HUES48 (cell line): ENCODE measurements around the gene PSAT1.
"Not testable (repeated sequence)": the region's sequence is repeated elsewhere in the genome, so short reads cannot be mapped to it uniquely, and the experiment has no call there.

Experiments
- H3K27ac ChIP-seq: one replicate; pipeline ENCODE4 v1.7.0; 2013; ENCODE audit warnings: low read depth, low read length, inconsistent platforms
- H3K27me3 ChIP-seq: 2 replicates; pipeline ENCODE4 v1.6.1; 2013; ENCODE audit warnings: mild to moderate bottlenecking, low read length; ENCODE audit not compliant: control insufficient read depth, insufficient read depth
- H3K36me3 ChIP-seq: 2 replicates; pipeline ENCODE4 v1.6.1; 2013; ENCODE audit warnings: low read length; ENCODE audit not compliant: control insufficient read depth, insufficient read depth
- H3K4me1 ChIP-seq: 2 replicates; pipeline ENCODE4 v1.6.1; 2013; ENCODE audit warnings: mild to moderate bottlenecking, low read length; ENCODE audit not compliant: control insufficient read depth, insufficient read depth
- H3K4me3 ChIP-seq: 2 replicates; pipeline ENCODE4 v1.5.1; 2013; ENCODE audit warnings: mild to moderate bottlenecking, low read depth, low read length
- H3K9ac ChIP-seq: 2 replicates; pipeline ENCODE4 v1.6.1; 2013; ENCODE audit warnings: mild to moderate bottlenecking, low read depth, low read length, moderate library complexity
- H3K9me3 ChIP-seq: 2 replicates; pipeline ENCODE4 v1.6.1; 2013; ENCODE audit warnings: low read length; ENCODE audit not compliant: control insufficient read depth, insufficient read depth

The PSAT1 gene

DNA sequence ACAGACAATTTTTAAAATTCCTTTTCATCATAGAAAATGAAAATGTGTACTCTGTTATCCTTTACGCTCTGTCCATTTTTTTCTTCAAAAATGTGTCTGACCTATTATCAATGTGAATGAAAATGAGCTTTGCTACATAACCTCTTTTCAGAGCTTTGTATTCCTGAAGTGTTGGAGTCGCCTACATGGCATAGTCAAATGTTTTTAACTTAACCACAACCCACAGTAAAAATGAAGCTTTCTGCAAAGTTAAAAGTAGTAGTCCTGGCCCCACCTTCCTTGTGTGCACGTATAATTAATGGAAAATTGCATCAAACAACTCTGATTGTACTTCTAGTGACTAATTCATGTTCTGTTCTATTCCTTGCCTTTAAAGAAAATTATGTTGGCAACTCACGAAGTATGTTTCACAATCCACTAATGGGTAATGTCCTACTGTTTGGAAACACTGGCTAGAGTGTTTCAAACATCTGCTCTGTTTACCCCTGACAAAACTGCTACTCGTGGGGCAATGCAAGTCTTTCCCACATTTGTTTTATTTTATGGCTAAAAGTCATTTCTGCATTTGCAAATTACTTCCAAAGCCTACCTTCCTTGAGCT, 18.6 kb upstream of the PSAT1 start:
- H3K4me3 ChIP-seq, result no peak overlapping the region

DNA sequence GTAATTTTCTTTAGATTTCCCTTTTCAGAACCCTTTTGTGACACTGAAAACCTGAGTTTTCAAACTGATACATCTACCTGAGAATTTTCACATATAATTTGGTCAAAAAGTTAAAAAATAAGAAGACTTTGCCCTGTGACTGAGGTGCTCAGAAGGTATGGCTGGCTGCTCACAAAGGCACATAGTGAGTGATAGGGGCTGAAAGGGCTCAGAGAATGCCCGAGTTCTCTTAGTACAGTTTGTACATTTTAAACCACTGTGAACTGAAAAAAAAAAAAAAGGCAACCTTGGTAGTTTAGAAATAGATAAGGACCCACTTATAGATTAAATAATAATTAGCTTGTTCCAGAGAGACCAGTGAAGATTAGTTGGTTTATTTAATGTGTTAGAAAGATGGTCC, 18.1 kb upstream of the PSAT1 start:
- Histone ChIP-seq H3K27ac (no peak overlapping the region), H3K9me3 (no peaks in the 10 kb centered on the region), H3K36me3 (no peaks in the 10 kb centered on the region), H3K4me3 (no peak overlapping the region), H3K4me1 (no peaks in the 10 kb centered on the region), H3K27me3 (no peaks in the 10 kb centered on the region), H3K9ac (no peak overlapping the region)

More for the DNA sequence above, 18.6 kb upstream of the PSAT1 start:
- Histone ChIP-seq H3K27ac (no peak overlapping the region), H3K27me3 (no peaks in the 10 kb centered on the region), H3K9ac (no peak overlapping the region), H3K4me1 (no peaks in the 10 kb centered on the region), H3K36me3 (no peaks in the 10 kb centered on the region), H3K9me3 (no peaks in the 10 kb centered on the region)

DNA sequence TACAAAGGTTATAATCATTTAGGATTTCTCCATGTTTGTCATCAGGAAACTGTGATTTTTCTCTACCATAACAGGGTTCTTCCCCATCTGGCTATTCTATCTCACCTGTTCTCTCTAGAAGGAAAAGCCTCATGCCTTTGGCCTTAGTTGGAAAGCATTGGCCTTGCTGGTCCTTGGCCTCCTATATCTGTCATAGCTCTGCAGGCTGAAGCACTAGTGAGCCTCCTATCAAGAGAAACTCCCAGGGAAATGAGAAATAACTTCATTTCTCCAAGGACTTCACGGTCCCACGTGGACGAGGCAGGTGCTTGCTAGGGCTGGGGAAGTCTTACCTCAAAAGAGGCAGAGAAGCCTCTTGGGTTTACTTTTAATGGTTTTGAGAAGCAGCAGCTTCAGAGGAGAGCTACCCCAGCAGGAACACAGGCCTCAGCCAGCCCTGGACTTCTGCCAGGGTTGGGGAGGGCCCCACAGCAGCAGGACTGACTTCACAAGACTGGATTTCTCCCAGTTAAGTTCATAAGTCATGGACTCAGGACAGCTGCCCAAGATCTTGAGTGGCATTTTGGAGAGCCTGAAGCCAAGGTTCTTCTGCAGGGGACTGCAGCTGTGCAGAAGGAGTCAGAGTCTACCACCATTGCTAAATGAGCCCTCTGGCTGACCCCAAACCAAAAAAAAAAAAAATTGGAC, 15.8 kb upstream of the PSAT1 start:
- no peak overlapping the region for H3K9ac ChIP-seq
- H3K9me3 ChIP-seq, result no peaks in the 10 kb centered on the region
- no peaks in the 10 kb centered on the region for H3K27me3 ChIP-seq
- H3K36me3 ChIP-seq, result no peaks in the 10 kb centered on the region
- H3K27ac ChIP-seq, result no peak overlapping the region
- no peak overlapping the region for H3K4me3 ChIP-seq
- no peaks in the 10 kb centered on the region for H3K4me1 ChIP-seq

DNA sequence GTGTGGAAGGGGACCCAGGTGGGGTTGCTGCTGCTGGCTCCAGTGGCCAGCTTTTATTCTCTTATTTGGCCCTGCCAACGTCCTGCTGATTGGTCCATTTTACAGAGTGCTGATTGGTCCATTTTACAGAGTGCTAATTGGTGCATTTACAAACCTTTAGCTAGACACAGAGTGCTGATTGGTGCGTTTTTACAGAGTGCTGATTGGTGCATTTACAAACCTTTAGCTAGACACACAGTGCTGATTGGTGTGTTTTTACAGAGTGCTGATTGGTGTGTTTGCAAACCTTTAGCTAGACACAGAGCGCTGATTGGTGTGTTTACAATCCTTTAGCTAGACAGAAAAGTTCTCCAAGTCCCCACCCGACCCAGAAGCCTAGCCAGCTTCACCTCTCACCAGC, 12.7 kb upstream of the PSAT1 start:
- not testable (repeated sequence) for H3K9me3 ChIP-seq, H3K27me3 ChIP-seq, H3K36me3 ChIP-seq, H3K9ac ChIP-seq, H3K27ac ChIP-seq, H3K4me1 ChIP-seq, H3K4me3 ChIP-seq

DNA sequence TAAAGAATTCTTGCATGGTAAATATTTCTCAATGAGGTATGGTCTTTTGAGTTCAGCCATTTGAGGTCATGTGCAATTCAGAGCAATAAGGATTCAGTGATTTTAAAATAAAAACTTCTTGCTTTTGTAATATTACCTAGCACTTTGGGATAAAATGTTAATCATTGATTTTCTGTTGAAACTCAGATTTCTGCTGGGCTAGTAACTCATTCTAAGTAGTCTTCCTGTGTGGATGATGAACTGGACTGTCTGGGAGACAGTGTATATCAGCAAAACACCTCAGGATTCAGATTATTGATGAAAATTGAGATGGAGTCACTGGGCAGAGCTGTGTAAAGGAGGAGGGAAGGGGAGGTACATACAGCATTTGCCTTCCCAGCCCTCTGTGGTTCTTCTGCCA, 10.8 kb upstream of the PSAT1 start:
- Histone ChIP-seq H3K9ac (no peak overlapping the region), H3K27me3 (no peaks in the 10 kb centered on the region), H3K4me1 (no peaks in the 10 kb centered on the region), H3K36me3 (no peaks in the 10 kb centered on the region), H3K9me3 (no peaks in the 10 kb centered on the region), H3K27ac (no peak overlapping the region), H3K4me3 (no peak overlapping the region)

DNA sequence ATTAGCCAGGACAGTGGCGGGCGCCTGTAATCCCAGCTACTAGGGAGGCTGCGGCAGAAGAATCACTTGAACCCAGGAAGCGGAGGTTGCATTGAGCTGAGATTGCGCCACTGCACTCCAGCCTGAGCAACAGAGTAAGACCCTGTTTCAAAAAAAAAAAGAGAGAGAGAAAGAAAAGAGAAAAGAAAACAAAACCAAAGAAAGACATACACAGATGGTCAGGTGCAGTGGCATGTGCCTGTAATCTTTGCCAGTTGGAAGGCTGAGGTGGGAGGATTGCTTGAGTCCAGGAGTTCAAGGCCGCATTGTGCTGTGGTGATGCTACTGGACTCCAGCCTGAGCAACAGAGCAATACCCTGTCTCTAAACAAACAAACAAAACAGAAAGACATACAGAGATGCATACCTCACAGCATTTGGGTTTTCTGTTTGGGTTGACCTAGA, 10.0 kb upstream of the PSAT1 start:
- no peak overlapping the region for H3K9ac ChIP-seq

DNA sequence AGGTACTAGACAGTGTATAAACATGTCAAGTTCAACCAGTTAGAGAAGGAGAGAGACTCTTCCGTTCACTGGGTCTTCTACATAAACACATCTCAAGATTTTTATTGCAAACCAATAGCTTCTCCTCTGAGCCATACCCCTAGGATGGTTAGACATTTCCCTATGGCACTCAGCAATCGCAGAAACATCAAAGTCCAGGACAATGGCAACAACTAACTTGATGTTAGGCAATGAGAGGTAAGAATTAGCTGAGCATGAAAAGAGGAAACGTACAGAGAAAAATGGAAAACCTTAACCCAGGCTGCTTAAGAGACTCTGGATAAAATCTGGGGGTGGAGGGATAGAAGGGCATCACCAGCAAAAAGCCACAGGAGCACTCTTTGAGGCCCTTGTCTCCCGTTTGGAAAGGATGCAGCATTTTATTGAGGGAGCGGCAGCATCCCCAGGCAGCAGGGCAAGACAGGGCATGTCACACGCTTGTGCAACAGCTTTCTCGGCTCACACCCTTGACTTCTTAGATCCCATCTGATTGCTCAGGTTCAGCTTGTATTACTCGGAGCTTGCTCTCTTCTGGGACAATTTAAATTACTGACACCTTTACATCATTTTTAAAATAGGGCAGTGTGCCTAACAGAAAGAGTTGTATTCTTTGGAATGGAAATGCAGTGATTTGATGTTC, 8.6 kb upstream of the PSAT1 start:
- H3K27ac ChIP-seq, result no peak overlapping the region
- no peaks in the 10 kb centered on the region for H3K27me3 ChIP-seq
- no peaks in the 10 kb centered on the region for H3K4me1 ChIP-seq
- no peak overlapping the region for H3K9ac ChIP-seq
- no peak overlapping the region for H3K4me3 ChIP-seq
- no peaks in the 10 kb centered on the region for H3K36me3 ChIP-seq
- no peaks in the 10 kb centered on the region for H3K9me3 ChIP-seq

More for the DNA sequence above, 10.0 kb upstream of the PSAT1 start:
- Histone ChIP-seq H3K4me1 (no peaks in the 10 kb centered on the region), H3K27ac (no peak overlapping the region), H3K4me3 (no peak overlapping the region), H3K9me3 (no peaks in the 10 kb centered on the region), H3K27me3 (no peaks in the 10 kb centered on the region), H3K36me3 (no peaks in the 10 kb centered on the region)

DNA sequence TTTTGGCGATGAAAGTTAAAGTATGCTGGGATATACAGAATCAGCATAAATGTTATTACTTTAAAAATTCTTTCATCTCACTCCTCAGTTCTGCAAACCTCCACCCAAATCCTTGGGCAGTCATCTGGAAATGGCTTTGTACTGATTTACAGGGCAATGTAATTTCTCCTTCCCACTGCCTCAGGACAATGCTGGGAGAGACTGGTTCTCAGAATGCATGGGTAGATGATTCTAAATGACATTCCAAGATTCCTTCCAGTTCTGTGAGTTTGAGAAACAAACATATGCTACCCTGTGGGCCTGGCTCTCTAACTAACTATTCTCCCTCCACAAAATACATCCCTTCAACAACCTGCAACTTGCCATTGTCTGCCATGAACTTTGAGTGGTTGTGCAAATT, 7.5 kb upstream of the PSAT1 start:
- Histone ChIP-seq H3K36me3 (no peaks in the 10 kb centered on the region), H3K4me3 (no peak overlapping the region), H3K27me3 (no peaks in the 10 kb centered on the region), H3K9me3 (no peaks in the 10 kb centered on the region), H3K9ac (no peak overlapping the region), H3K27ac (no peak overlapping the region), H3K4me1 (no peaks in the 10 kb centered on the region)

DNA sequence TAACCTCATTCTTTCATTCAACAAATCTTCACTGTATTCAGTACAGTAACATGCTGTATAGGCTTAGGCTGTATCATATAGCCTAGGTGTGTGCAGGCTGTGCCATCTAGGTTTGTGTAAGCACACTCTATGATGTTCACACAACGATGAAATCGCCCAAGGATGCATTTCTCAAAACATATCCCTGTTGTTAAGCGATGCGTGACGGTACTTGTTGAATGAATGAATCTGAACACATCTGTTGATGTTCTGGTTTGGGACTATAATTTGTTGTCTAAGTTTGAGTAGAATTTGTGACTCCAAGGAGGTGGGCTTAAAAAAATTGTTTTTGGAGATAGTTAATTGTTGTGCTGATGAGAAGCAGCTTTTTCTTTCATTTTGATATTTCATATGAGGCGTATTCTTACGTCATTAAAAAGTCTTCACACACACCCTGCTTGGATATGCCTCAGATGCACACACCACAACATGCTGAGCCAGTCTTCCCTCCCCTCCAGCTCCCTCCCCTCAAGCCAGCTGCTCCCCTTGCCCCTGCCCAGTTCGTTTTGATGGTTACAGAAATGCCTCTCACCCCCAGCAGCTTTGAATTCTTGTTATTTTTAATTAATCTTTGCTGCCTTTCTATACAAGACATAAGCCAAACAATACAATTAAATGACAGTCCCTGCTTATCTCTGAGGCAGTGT, 5.5 kb upstream of the PSAT1 start:
- H3K36me3 ChIP-seq, result no peaks in the 10 kb centered on the region
- H3K9ac ChIP-seq, result no peak overlapping the region
- H3K4me3 ChIP-seq, result no peak overlapping the region
- H3K27ac ChIP-seq, result no peak overlapping the region
- peaks cover 14% of the 10 kb centered on the region for H3K4me1 ChIP-seq
- no peaks in the 10 kb centered on the region for H3K27me3 ChIP-seq
- H3K9me3 ChIP-seq, result no peaks in the 10 kb centered on the region

DNA sequence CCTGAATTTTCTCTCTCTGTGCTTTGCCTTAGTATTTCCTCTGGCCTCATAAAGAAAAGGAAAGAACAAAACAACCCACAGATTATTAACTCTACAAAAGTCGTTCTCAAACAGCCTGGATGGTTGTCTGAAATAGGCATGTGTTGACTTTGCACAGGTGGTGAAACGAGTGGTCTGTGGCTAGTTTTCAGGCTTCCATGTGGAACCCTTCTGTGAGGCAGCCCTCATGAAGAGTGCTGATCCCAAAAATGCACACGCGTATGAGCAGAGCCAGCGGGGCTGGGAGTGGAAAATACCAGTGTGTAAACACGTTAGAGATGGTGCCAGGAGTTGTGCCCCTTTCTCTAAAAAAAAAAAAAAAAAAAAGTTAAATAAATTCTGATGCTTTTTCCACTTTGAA, 4.9 kb upstream of the PSAT1 start:
- Histone ChIP-seq H3K9me3 (no peaks in the 10 kb centered on the region), H3K27me3 (no peaks in the 10 kb centered on the region), H3K4me1 (peaks cover 16% of the 10 kb centered on the region), H3K36me3 (no peaks in the 10 kb centered on the region), H3K27ac (no peak overlapping the region), H3K4me3 (no peak overlapping the region), H3K9ac (no peak overlapping the region)
